Cardiac fibroblast (primary cell): Measurements from ENCODE around the gene NDUFB3.
A peak's percentile ranks its signal among the peaks of the same experiment; 100 is the strongest.

Experiments
- DNase-seq, 2 donors: peaks; one replicate each; pipeline versions ENCODE4 v3.0.0 to v3.0.0-alpha.2; 2010; ENCODE audit warnings: low read depth in 2 of 2
- H3K4me3 ChIP-seq, 2 donors: replicated peaks in 1 of 2; 1 replicate in 1 of 2; 2 replicates in 1 of 2; pipeline ENCODE4 v1.5.1; 2011; ENCODE audit warnings: low read depth in 2 of 2, low read length in 2 of 2, mild to moderate bottlenecking in 2 of 2, moderate library complexity in 1 of 2
- CTCF ChIP-seq: IDR thresholded peaks from one replicate; pipeline ENCODE4 v1.5.1; 2011; ENCODE audit warnings: low read depth, mild to moderate bottlenecking, low read length, inconsistent platforms

Gene NDUFB3

GRCh38 chr2:201093573-201093972, 21.8 kb downstream of the NDUFB3 start:
- no peak for TF ChIP-seq CTCF
- peak; percentile 40 to 57 for DNase-seq
- no peak overlapping the region for H3K4me3 ChIP-seq

GRCh38 chr2:201100497-201100896, 28.7 kb downstream of the NDUFB3 start:
- TF ChIP-seq CTCF = no peak
- H3K4me3 ChIP-seq = no peak overlapping the region
- DNase-seq = no peak

GRCh38 chr2:201105759-201106158, 34.0 kb downstream of the NDUFB3 start:
- DNase-seq = no peak
- H3K4me3 ChIP-seq = no peak overlapping the region
- no peak for TF ChIP-seq CTCF

- no peak overlapping the region for H3K4me3 ChIP-seq
- no peak for DNase-seq
- no peak for TF ChIP-seq CTCF
These were observed 35.8 kb downstream of the NDUFB3 start for GRCh38 chr2:201107624-201108023.

- DNase-seq = no peak
- TF ChIP-seq CTCF = no peak
- no peak overlapping the region for H3K4me3 ChIP-seq
These were observed 36.5 kb downstream of the NDUFB3 start for GRCh38 chr2:201108341-201108740.

- no peak for TF ChIP-seq CTCF
- no peak for DNase-seq
These were observed 37.4 kb downstream of the NDUFB3 start for GRCh38 chr2:201109186-201109585.

GRCh38 chr2:201110615-201111014, 38.8 kb downstream of the NDUFB3 start:
- no peak overlapping the region for H3K4me3 ChIP-seq
- no peak for TF ChIP-seq CTCF
- DNase-seq = no peak

More at GRCh38 chr2:201109186-201109585, 37.4 kb downstream of the NDUFB3 start:
- H3K4me3 ChIP-seq = no peak overlapping the region
